Neutrophil (primary cell): ENCODE measurements around the gene TAS1R3.

Source experiments
- H3K27ac ChIP-seq: fragments of 200-600 bp; sonication (generic); 2 replicates; pipeline ENCODE4 v1.5.1; 2016; ENCODE audit warnings: mild to moderate bottlenecking, moderate library complexity
- H3K27me3 ChIP-seq: fragments of 200-600 bp; sonication (generic); 2 replicates; pipeline ENCODE4 v1.6.0; 2016; ENCODE audit warnings: mild to moderate bottlenecking
- H3K36me3 ChIP-seq: fragments of 200-600 bp; sonication (generic); 2 replicates; pipeline ENCODE4 v1.5.1; 2017
- H3K4me1 ChIP-seq, 2 experiments: fragments of 200-600 bp in 1 of 2; sonication (generic) in 1 of 2; 1 replicate in 1 of 2; 2 replicates in 1 of 2; pipeline versions ENCODE4 v1.5.1 to v1.6.1; 2013 to 2016; ENCODE audit warnings: low read depth in 1 of 2, low read length in 1 of 2, mild to moderate bottlenecking in 1 of 2, moderate library complexity in 1 of 2; ENCODE audit not compliant: control insufficient read depth in 1 of 2, insufficient read depth in 1 of 2
- H3K4me3 ChIP-seq, 2 experiments: fragments of 200-600 bp in 1 of 2; sonication (generic) in 1 of 2; 1 replicate in 1 of 2; 2 replicates in 1 of 2; pipeline ENCODE4 v1.5.1; 2013 to 2016; ENCODE audit warnings: low read depth in 1 of 2, low read length in 1 of 2, mild to moderate bottlenecking in 1 of 2, moderate library complexity in 1 of 2
- H3K9me3 ChIP-seq: fragments of 200-600 bp; sonication (generic); 2 replicates; pipeline ENCODE4 v1.5.1; 2016
- TF ChIP-seq, protein P1 (sequence below): fragments of 200-600 bp; sonication (generic); IDR thresholded peaks from 2 replicates; pipeline ENCODE4 v1.5.1; 2016; ENCODE audit warnings: antibody characterized with exemption

The TAS1R3 gene

DNA sequence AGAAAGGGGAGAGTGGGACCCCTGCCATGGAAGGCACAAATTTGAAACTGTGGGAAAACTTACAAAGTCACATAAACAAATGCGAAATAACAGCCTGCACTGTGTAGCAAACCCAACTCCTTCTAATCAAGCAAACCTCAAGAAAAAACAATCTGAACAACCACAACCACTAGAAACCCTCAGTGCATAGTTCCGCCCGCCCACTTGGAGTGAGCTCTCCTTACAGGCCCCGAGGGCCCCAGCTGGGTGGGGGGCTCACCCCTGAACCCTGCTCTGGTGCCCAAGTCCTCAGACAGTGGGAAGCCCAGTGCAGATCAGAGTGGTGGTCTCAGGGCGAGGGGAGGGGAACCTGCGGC, 28.2 kb downstream of the TAS1R3 start:
- TF ChIP-seq, protein P1, sequence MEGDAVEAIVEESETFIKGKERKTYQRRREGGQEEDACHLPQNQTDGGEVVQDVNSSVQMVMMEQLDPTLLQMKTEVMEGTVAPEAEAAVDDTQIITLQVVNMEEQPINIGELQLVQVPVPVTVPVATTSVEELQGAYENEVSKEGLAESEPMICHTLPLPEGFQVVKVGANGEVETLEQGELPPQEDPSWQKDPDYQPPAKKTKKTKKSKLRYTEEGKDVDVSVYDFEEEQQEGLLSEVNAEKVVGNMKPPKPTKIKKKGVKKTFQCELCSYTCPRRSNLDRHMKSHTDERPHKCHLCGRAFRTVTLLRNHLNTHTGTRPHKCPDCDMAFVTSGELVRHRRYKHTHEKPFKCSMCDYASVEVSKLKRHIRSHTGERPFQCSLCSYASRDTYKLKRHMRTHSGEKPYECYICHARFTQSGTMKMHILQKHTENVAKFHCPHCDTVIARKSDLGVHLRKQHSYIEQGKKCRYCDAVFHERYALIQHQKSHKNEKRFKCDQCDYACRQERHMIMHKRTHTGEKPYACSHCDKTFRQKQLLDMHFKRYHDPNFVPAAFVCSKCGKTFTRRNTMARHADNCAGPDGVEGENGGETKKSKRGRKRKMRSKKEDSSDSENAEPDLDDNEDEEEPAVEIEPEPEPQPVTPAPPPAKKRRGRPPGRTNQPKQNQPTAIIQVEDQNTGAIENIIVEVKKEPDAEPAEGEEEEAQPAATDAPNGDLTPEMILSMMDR: no peak
- Histone ChIP-seq H3K4me1 (peaks cover 0 to 10% of the 10 kb centered on the region in 2 experiments), H3K27me3 (peaks cover 91% of the 10 kb centered on the region), H3K27ac (no peak overlapping the region), H3K4me3 (no peak overlapping the region), H3K36me3 (no peaks in the 10 kb centered on the region), H3K9me3 (no peaks in the 10 kb centered on the region)

DNA sequence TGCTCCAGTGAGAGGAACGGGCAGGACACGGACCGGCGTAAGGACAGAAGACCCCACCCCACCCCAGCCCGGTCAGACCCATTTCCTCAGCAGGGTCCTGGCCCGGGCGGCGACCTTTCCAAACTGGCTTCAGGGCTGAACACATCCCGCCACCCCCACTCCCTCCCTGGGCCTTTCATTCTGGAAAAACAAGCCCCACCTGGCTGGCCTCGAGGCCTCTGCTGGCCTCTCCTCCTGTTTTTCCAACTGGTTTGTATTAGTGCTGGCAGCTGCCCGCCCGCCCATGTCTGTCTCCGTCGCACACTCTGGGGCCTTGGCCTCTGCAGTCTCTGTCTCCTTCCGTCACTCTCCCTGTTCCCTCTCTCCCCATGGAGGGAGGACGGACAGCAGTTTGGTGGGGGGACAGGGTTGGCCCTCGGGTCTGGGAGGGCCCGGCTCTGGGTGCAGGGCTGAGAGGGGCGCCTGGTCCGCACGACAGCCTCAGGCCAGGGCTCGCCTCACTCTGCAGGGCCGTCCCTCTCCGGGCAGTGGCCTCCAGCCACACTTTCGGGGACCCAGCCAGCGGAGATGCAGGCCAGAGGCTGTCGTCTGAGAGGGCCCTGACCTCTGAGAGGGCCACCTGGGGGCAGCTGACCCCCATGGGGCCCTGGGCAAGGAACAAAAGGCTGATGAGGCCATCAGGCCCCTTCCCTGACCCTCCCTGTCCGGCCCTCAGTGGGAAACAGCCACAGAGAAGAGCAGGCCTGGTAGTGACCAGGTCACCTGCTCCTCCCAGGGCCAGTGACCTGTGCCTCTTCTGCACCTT, 28.8 kb downstream of the TAS1R3 start:
- Histone ChIP-seq H3K4me3 (no peak overlapping the region), H3K27me3 (peaks cover 91% of the 10 kb centered on the region), H3K36me3 (no peaks in the 10 kb centered on the region), H3K9me3 (no peaks in the 10 kb centered on the region), H3K4me1 (peaks cover 0 to 7% of the 10 kb centered on the region in 2 experiments), H3K27ac (no peak overlapping the region)
- TF ChIP-seq, protein P1: no peak

DNA sequence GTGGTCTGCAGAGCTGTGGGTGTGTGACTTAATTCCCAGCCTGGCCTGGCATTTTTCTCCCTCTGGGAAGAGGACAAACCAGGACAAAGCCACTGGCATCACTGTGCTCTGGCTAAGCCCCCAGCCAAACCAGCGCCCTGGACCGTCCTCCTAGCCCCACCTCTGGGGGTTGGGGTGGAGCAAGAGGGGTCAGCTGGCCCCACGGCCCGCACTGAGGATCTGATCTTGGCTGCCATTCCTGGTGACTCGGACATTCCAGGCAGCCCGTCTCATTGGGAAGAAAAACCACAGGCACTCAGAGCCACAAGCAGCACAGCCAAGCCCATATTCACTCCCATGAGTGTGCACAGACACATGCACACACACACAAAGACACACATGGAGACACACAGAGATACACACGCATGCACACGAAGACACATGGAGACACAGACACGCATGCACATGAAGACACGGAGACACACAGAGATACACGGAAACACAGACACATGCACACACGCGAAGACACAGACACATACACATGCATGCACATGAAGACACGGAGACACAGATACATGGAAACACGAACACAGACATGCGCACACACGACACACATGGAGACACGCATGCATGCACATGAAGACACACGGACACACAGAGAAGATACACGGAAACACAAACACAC, 29.6 kb downstream of the TAS1R3 start:
- Histone ChIP-seq H3K4me3 (no peak overlapping the region), H3K9me3 (no peaks in the 10 kb centered on the region), H3K27ac (no peak overlapping the region), H3K27me3 (peaks cover 86% of the 10 kb centered on the region), H3K4me1 (no peaks in the 10 kb centered on the region), H3K36me3 (no peaks in the 10 kb centered on the region)
- TF ChIP-seq, protein P1: no peak

DNA sequence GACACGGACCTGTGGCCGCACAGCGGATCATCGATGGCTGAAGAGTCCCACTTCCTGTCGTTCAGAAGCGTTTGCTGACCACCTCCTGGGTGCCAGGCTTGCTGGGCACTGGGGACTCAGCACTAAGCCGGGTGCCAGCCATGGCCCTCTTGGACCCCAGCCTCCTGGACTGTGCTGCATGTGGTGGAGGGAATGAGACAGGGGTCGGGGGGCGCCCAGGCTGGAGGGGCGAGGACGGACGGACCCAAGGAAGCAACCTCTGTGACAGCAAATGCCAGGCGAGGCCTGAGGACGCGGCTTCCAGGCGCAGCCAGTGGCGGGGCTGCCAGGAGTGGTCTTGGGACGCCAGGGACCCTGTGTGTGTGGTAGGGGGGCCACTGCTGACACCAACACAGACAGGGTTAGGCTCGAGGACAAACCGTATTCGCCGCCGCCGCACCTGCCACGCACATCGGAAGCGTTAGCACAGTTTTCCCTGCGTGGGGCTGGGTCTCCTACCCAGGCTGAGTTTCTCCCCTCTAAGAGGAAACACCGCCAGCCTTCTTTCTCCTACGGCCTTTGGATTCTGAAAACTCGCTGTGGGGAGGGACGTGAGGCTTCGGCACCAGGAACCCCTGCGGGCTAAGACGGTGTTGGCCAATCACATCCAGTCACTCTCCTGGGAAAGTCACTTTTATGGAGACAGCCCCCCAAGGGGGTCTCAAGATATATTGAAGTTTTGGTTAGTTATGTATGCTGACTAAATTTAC, 30.3 kb downstream of the TAS1R3 start:
- no peak overlapping the region for H3K4me3 ChIP-seq
- no peaks in the 10 kb centered on the region for H3K36me3 ChIP-seq
- no peaks in the 10 kb centered on the region for H3K9me3 ChIP-seq
- TF ChIP-seq, protein P1: no peak
- peaks cover 78% of the 10 kb centered on the region for H3K27me3 ChIP-seq
- H3K27ac ChIP-seq: no peak overlapping the region
- H3K4me1 ChIP-seq: no peaks in the 10 kb centered on the region

DNA sequence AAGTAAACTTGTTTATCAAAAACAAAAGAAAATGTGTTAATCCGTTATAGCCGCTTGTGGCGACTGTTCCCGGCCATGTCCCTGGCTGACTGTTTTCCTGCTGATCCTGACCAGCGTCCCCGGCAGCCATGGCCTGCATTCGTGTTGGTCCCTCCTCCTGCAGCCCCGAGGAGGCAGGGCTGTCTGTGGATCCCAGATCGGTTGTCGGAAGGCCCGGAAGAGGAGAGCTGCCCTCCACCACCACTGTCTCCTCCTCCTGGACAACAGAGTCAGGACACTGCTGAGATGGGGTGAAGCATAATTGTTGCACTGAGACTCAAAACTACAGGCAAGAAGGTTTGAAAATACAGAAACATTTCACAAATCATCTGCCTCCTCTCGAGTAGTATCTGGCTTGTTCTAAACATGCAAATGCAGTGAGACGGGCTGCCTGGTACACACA, 30.9 kb downstream of the TAS1R3 start:
- no peak overlapping the region for H3K27ac ChIP-seq
- no peaks in the 10 kb centered on the region for H3K4me1 ChIP-seq
- H3K27me3 ChIP-seq: peaks cover 72% of the 10 kb centered on the region
- H3K36me3 ChIP-seq: no peaks in the 10 kb centered on the region
- TF ChIP-seq, protein P1: no peak
- H3K9me3 ChIP-seq: no peaks in the 10 kb centered on the region
- H3K4me3 ChIP-seq: no peak overlapping the region
